Measurements from ENCODE around the gene WNT9A.

WNT9A gene

DNA sequence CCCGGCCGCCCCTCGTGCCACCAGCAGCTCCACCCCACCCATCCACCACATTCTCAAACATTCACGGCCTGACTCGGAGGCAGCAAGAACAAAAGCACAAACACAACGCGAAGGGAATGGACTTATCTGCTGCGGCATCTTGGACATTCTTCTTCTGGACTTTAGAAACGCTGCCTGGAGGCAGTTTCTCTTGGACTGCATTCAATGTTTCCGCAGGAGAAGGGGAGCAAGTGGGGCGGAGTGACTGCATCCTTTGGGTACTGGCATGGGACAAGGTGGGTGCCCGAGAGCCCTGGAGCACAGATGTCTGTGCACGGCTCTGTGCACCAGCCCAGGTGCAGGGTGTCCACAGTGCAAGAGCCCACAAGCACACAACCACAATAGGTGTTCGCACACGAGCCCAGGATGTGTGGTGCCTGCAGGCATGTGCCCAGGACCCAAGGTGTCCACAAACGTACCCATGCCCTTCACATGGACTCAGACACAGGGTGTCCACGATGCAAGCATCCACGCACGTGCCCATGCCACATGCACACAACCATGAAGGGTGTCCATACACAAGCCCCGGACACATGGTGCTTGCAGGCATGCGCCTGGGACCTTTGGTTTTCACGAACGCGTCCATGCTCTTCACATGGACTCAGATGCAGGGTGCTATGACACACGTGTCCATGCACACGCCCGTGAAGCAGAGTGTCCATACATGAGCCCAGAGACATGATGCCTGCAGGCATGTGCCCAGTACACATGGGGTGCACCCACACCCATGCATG is 53.6 kb downstream of the WNT9A start:
- in situ Hi-C loops (cut with MboI; ENCODE audit: low pct_unique_long_range_greater_than_20kb, low sequenced_read_pairs): no loop called here
- no peak for DNase-seq

DNA sequence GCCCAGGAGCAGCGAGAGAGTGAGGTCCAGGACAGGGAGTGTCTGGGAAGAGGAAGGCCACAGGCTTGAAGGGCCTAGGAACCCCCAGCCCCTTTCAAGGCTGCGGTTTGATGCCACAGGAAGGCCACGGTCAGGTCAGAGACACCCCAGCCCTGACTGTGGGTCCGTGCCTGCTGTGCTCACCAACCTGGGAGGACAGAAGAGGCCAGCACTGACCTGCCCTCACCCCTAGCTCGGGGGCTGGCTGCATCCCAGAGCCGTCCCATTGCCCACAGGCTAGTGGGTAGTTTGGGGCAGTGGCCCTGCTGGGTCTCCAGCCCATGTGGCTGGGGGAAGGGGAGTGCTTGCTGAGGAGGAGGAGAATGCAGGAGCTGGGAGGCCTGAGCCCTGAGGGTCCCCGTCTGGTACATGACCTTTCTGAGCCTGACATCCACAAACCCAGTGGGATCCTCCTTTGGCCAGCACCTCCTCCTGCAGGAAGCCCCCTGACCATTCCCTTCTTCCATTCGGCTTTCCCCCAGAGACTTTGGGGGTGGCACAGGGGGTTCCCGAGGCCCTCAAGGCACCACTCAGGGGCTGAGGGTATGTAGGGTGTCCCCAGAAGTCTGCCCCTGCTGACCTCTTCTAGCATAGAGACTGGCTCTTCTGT is 54.3 kb downstream of the WNT9A start:
- in situ Hi-C loops (cut with MboI; ENCODE audit: low pct_unique_long_range_greater_than_20kb, low sequenced_read_pairs): no loop called here
- no peak for DNase-seq

DNA sequence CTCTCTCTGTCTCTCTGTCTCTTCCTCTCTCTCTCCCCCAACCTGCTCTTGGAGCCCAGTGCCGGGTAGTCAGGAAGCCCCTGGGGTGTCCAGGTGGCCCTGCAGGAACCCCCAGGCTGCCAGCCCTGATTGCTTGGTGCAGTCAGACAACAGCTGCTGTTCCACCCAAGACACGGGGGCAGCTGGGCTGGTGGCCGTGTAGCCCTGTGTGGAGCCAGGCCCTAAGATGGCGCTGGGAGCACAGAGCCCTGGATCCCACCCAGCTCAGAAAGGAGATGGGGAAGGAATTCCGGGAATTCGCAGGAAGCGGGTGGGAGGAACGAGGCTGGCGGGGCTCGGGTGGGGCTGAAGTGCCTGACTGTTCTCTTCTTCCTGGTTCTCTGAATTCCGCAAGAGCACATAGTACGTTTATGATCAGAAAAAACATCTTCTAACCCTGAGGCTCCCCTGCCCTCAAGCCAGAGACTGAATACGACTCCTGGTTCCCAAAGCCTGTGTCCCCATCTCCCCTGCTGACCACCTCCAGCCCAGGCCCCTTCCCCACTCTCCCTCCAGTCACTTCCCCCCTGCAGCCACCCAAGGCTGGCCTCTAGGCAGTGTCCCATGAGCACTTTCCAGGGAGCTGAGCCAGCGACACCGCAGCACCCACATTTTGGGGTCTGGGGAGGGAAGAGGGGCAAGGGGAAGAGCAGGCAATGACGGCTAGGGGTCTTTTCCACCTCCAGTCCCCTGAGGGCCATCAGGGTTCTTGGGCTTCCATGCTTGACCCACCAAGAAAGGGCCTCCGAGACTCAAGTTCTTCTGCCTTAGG is 55.0 kb downstream of the WNT9A start:
- DNase-seq: no peak
- in situ Hi-C loops (cut with MboI; ENCODE audit: low pct_unique_long_range_greater_than_20kb, low sequenced_read_pairs): no loop called here

DNA sequence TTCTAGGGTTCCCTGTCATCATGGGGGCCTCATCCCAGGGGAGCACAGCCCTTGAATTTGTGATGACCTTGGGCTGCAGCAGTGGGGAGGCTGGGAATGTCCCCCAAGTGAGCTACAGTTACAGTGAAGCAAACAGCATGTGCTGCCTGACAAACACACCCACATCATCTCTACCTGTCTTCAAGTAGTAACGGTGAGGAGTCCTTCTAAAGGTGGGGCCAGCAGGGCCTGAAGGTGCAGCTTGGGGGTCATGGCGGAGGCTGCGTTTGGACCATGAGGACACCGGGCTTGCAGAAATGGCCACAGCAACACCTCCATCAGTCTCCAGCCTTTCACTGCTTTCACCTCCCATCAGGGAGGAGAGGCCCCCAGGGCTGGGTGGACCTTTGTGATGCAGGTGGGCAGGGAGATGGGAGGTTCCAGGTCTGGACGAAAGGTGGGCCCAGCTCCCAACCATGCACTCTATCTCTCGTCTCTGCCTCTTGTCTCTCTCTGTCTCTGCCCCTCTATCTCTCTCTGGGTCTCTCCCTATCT is 55.7 kb downstream of the WNT9A start:
- no peak for DNase-seq
- in situ Hi-C loops (cut with MboI; ENCODE audit: low pct_unique_long_range_greater_than_20kb, low sequenced_read_pairs): no loop called here

GRCh38 chr1:227891223-227891954 is 56.3 kb downstream of the WNT9A start:
- DNase-seq: no peak
- in situ Hi-C loops (cut with MboI; ENCODE audit: low pct_unique_long_range_greater_than_20kb, low sequenced_read_pairs): no loop called here

GRCh38 chr1:227890451-227891222 is 57.1 kb downstream of the WNT9A start:
- no peak for DNase-seq
- in situ Hi-C loops (cut with MboI; ENCODE audit: low pct_unique_long_range_greater_than_20kb, low sequenced_read_pairs): no loop called here

GRCh38 chr1:227889863-227890405 is 57.8 kb downstream of the WNT9A start:
- in situ Hi-C loops (cut with MboI; ENCODE audit: low pct_unique_long_range_greater_than_20kb, low sequenced_read_pairs): no loop called here
- DNase-seq: no peak

DNA sequence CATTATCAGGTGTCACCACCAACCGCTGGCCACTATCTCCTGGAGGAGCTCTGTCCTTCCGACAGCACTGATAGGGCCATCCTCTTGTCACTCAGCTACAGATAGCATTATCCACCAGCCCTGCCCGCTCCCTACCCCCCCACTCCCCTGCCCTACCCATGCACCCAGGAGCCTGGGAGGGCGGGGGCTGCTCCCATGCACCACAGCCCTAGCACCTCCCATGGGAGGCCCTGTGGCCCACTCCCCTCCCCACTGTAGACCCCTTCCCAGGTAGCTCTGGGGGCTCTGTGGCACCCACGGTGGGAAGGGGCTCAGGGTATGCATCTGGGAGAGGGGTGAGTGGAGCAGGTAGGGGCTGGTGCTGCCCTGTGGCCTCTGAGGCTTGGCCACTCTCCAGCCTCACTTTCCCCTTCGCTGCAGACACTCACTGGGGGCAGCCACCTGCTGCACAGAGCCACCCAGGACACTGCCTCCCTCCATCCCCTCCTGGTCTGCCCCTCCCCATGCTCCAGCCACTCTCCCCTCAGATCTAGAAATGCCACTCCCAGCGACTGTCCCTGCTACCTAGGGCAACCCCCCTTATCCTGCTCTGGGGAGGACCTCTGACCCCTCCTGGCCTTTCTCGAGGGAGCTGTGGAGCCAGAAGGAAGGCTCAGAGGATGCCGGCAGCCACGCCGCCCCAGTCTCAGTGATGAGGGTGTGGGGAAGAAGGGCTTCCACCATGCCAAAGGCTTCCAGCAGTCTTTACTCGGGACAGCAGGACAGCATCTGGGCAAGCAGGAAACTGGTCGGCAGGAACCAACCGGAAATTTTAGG is 58.5 kb downstream of the WNT9A start:
- in situ Hi-C loops (cut with MboI; ENCODE audit: low pct_unique_long_range_greater_than_20kb, low sequenced_read_pairs): no loop called here
- DNase-seq: no peak

- in situ Hi-C loops (cut with MboI; ENCODE audit: low pct_unique_long_range_greater_than_20kb, low sequenced_read_pairs): no loop called here
- DNase-seq: no peak
Observed at GRCh38 chr1:227888404-227889046, 59.2 kb downstream of the WNT9A start.

DNA sequence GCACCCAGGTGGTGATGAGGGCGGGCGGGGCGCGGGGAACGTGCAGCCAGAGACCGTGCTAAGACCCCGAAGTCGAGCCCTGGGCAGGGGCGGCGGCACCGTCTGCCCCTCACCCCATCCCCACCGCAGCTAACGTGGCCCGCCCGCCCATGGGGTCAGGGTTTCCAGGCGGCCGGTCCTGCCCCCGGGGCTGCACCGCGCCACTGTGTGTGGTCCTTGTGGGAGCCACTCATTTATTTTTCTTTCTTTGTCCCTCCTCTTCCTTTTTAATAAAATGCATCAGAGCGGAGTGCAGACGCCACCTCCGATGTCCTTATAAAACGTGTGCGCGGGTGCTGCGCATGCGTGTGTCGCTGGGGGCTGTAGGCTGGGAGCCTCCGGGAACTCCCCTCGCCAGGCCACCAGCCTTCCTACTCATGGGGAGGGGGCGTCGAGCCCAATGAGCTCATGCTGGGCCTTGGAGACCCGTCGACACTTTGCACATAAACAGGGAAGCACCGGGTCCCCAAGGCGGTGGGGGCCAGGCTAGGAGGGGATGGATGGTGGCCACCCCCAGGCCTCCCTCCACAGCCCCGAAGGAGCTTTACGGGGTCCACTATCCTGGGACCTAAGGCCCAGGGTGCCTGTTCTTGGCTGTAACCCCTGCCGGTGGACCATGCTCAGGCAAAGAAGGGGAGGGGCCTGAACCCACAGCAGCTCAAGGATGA is 59.9 kb downstream of the WNT9A start:
- no peak for DNase-seq
- in situ Hi-C loops (cut with MboI; ENCODE audit: low pct_unique_long_range_greater_than_20kb, low sequenced_read_pairs): no loop called here

- in situ Hi-C loops (cut with MboI; ENCODE audit: low pct_unique_long_range_greater_than_20kb, low sequenced_read_pairs): no loop called here
- no peak for DNase-seq
Observed at GRCh38 chr1:227886993-227887696, 60.6 kb downstream of the WNT9A start.

DNA sequence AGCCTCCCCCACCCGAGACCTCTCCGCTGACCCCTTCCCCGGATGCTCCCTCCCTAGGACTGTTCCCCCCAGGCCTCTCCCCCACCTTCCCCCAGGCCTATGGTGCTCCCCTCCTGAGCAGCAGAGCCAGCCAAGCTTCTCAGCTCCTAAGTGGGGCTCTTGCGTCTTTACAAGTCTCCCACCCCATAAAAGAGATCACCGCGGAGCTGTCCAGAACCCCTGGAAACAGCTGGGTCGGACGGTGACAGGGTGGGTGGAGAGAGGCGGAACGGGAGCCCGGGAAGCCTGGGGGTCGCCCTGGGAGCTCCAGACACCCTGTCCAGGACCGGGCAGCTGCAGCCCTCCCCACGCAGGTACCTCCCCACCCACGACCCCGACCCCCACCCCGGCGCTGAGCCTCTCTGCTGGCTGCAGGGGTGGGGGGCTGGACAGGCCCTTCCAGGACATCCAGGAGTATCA is 61.2 kb downstream of the WNT9A start:
- no peak for DNase-seq
- in situ Hi-C loops (cut with MboI; ENCODE audit: low pct_unique_long_range_greater_than_20kb, low sequenced_read_pairs): no loop called here

GRCh38 chr1:227885648-227886502 is 61.9 kb downstream of the WNT9A start:
- in situ Hi-C loops (cut with MboI; ENCODE audit: low pct_unique_long_range_greater_than_20kb, low sequenced_read_pairs): no loop called here

DNA sequence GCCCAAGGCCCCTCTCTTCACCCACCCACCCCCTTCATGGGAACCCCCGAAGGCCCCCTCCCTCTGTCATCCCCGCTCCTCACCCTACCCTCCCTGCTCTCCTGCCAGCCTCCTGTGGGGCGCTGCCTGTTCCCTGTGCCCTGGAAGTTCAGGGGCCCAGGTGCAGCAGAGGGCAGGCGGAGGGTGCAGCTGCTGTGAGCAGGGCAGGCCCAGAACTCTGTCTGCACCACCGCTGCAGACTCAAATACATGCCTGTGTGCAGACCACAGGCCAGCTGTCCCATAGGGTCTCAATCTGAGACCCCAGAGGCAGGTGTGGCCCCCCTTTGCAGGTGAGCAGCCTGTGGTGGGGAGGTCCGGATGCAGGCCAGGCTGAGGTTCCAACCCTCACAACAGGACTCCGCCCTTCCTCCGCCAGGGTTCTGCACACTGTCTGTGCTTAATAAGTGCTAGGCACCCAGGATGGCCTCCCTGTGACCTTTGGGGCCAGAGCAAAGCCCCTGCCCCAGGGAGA is 62.5 kb downstream of the WNT9A start:
- no peak for DNase-seq
- in situ Hi-C loops (cut with MboI; ENCODE audit: low pct_unique_long_range_greater_than_20kb, low sequenced_read_pairs): no loop called here

More at GRCh38 chr1:227885648-227886502, 61.9 kb downstream of the WNT9A start:
- DNase-seq: no peak
